ENCODE measurements around the gene KIF27. TPM values are rescaled to one million over a fixed set of nuclear protein-coding genes. Genes with fewer than 3 reads are reported as not detected.

Gene KIF27
- total and polyA plus RNA-seq, 2 of the 4 experiments (the other 2 are of a cell fraction), result 0.60 to 1.6 TPM

DNA sequence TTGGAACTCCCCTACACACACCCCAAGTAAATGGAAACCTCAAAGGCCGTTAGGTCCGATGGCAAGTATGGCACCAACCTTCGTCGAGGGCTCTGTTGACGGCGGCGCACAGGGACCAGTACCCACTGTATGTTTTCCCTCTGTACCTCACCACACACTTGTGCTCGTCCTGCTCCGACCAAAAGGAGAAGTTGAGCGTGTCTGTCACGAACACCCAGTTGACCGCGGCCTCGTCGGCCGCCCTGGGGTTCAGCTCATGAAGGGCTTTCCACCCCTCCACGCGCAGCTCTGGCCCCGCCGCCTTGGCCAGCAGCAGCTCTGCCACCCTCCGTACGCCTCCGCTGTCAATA, 34.8 kb upstream of the KIF27 start:
- Histone ChIP-seq H2AK9ac (replicated peaks; ENCODE audit: low read depth, low read length, poor library complexity) (peak overlapping the region; percentile 6), H4K5ac (ENCODE audit: low read depth, low read length) (peak overlapping the region; percentile 98), H3K27ac (ENCODE audit: insufficient read depth, low read length) (no peak overlapping the region; the same call in 1 of the 2 replicates), H3K4ac (ENCODE audit: low read depth, low read length) (peak overlapping the region; percentile 97), H2AK5ac (ENCODE audit: low read depth, low read length) (peak overlapping the region; percentile 47; the same call in 1 of the 2 replicates), H3K9me3 (ENCODE audit: control insufficient read depth, insufficient read depth, low read length) (0 out of 2 replicates have a peak, but pooled peaks cover 2% of the 10 kb centered on the region), H2BK5ac (ENCODE audit: low read depth, low read length, poor library complexity, severe bottlenecking) (no peak overlapping the region), H3K9me1 (ENCODE audit: insufficient read depth, low read length) (0 out of 2 replicates have a peak, but pooled peaks cover 3% of the 10 kb centered on the region), H3K4me3 (ENCODE audit: insufficient read depth, low read depth, low read length) (peak overlapping the region; percentile 58), H3K14ac (replicated peaks; ENCODE audit: low read depth, low read length) (peak overlapping the region; percentile 92), H4K20me1 (ENCODE audit: insufficient read depth, low read length) (no peaks in the 10 kb centered on the region), H3K18ac (ENCODE audit: low read depth, low read length) (peak overlapping the region; percentile 39; the same call in 1 of the 2 replicates), H3K23ac (ENCODE audit: low read depth, low read length) (peak overlapping the region; percentile 78; the same call in 1 of the 2 replicates), H2AFZ (replicated peaks; ENCODE audit: low read length, poor library complexity) (peak overlapping the region; percentile 98), H2BK15ac (ENCODE audit: low read depth, low read length) (no peak overlapping the region), H3K36me3 (ENCODE audit: control insufficient read depth, insufficient read depth, low read length) (no peaks in the 10 kb centered on the region), H2BK20ac (ENCODE audit: low read depth, low read length) (no peak overlapping the region), H3K56ac (ENCODE audit: extremely low read depth, insufficient read depth, low read length) (no peak overlapping the region; the same call in 1 of the 2 replicates), H4K8ac (ENCODE audit: low read depth in 2 of 2, low read length in 2 of 2) (peak overlapping the region; percentile 99 to 100), H3K27me3 (ENCODE audit: control insufficient read depth, insufficient read depth, low read length) (no peaks in the 10 kb centered on the region), H4K91ac (ENCODE audit: insufficient read depth, low read depth, low read length) (peak overlapping the region; percentile 91), H3K4me2 (ENCODE audit: low read depth, low read length) (peak overlapping the region; percentile 88), H3K4me1 (ENCODE audit: control insufficient read depth, insufficient read depth, low read length) (peaks cover 5% of the 10 kb centered on the region), H3K9ac (ENCODE audit: low read depth, low read length) (peak overlapping the region; percentile 82), H2BK120ac (ENCODE audit: low read depth, low read length) (peak overlapping the region; percentile 78), H3K79me1 (ENCODE audit: low read depth in 1 of 2, low read length in 2 of 2) (peaks cover 0 to 15% of the 10 kb centered on the region in 2 experiments; a peak in 1 of 4 replicates)
- intact Hi-C loops (cut with micrococcal nuclease), result loop anchor here (5.0 kb wide), 1 partner anchor 361 kb away; no protein-coding TSS in a partner anchor
- dilution Hi-C loops (cut with HindIII; ENCODE audit: low sequenced_read_pairs, unreplicated experiment), result no loop called here
- WGBS, 2 experiments (ENCODE audit: extremely low coverage in 2 of 2, insufficient read length in 1 of 2), result 42% methylated on average over 12 of the region's 23 CpGs; no CpG with 5 or more reads in 1 of the 2 experiments
- BruUV-seq (replicated peaks), result TSS peak; percentile 66
- no peak; the same call in 1 of the 2 replicates for ATAC-seq (ENCODE audit: low read depth)
- ChIA-PET POLR2A (ENCODE audit: unreplicated experiment) (no interaction called here), CTCF (interaction anchor here (1.4 kb wide), 1 partner anchor 305 kb away, joined by 3 read pairs; no protein-coding TSS in a partner anchor)
- no peak for DNase-seq
- in situ Hi-C loops (cut with MboI; ENCODE audit: low sequenced_read_pairs), result no loop called here
- TF ChIP-seq ELK1 (IDR thresholded peaks at IDR 0.05; ENCODE audit: borderline replicate concordance, low read depth, low read length) (no peak), RFX5 (IDR thresholded peaks at IDR 0.05; ENCODE audit: low read depth, low read length) (no peak), SMC3 (IDR thresholded peaks at IDR 0.05; ENCODE audit: low read depth, low read length) (no peak), RCOR1 (IDR thresholded peaks at IDR 0.05; ENCODE audit: insufficient replicate concordance, low read length) (no peak), RAD21 (IDR thresholded peaks at IDR 0.05; ENCODE audit: low read length) (no peak), CHD1 (IDR thresholded peaks at IDR 0.05; ENCODE audit: low read depth, low read length) (no peak), CEBPB (IDR thresholded peaks at IDR 0.05; ENCODE audit: low read depth, low read length) (no peak), MXI1 (IDR thresholded peaks at IDR 0.05; ENCODE audit: borderline replicate concordance, low read depth, low read length) (no peak), POLR2A (IDR thresholded peaks at IDR 0.05; ENCODE audit: low read depth, low read length) (no peak), MAFK (IDR thresholded peaks at IDR 0.05; ENCODE audit: low read depth, low read length) (no peak), MAZ (IDR thresholded peaks at IDR 0.05; ENCODE audit: borderline replicate concordance, low read depth, low read length) (no peak), FOS (IDR thresholded peaks at IDR 0.05; ENCODE audit: low read depth, low read length) (no peak), BHLHE40 (IDR thresholded peaks at IDR 0.05; ENCODE audit: low read depth, low read length) (no peak), NFE2L2 (IDR thresholded peaks at IDR 0.05; ENCODE audit: low read depth, low read length) (no peak)
- TF ChIP-seq, protein P1, sequence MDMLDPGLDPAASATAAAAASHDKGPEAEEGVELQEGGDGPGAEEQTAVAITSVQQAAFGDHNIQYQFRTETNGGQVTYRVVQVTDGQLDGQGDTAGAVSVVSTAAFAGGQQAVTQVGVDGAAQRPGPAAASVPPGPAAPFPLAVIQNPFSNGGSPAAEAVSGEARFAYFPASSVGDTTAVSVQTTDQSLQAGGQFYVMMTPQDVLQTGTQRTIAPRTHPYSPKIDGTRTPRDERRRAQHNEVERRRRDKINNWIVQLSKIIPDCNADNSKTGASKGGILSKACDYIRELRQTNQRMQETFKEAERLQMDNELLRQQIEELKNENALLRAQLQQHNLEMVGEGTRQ (IDR thresholded peaks at IDR 0.05; ENCODE audit: low read depth, low read length), result no peak
